ENCODE data around the gene GARS1.

GRCh38 chr7:30575910-30576309, 18.8 kb upstream of the GARS1 start:
- no peak for TF ChIP-seq CTCF (IDR thresholded peaks at IDR 0.05; ENCODE audit: low read length)
- TF ChIP-seq EZH2 (IDR thresholded peaks at IDR 0.05; ENCODE audit: borderline replicate concordance, low read length): no peak
